Left kidney (tissue), 2 donors: ENCODE measurements around the gene SLC39A5. TPM values are rescaled to one million over a fixed set of nuclear protein-coding genes. Genes with fewer than 3 reads are reported as not detected.
"Not testable (repeated sequence)": the region's sequence is repeated elsewhere in the genome, so short reads cannot be mapped to it uniquely, and the experiment has no call there.

Experiments used
- DNase-seq: peaks from one replicate; pipeline ENCODE4 v3.0.0-alpha.2; 2013
- polyA plus RNA-seq: library from polyadenylated mRNA; unstranded; fragments of 120-200 nt; gene quantifications from one replicate; pipeline ENCODE4 v1.2.1, GENCODE V29; 2013; ENCODE audit not compliant: insufficient read length

SLC39A5 gene
- polyA plus RNA-seq, 1 donor, result 51.0 TPM

DNA sequence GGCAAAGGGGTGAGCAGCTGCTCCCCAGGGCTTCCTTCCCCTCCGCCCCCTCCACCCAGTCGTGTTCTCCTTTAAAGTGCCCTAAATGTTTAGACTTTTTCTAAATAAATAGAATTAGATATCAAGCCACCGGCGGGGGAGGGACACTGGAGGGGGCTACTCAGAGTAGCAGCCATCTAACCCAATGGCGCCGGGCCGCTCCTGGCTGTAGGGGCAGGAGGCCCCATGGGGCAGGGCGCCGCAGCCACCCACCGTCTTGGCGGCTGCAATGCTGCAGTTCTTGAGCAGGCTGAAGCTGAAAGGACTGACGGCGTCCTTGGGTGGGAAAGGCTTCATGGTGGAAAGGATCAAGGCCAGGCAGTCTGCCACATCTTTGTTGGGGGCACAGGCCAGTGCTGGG, 13.1 kb downstream of the SLC39A5 start:
- DNase-seq, result no peak

DNA sequence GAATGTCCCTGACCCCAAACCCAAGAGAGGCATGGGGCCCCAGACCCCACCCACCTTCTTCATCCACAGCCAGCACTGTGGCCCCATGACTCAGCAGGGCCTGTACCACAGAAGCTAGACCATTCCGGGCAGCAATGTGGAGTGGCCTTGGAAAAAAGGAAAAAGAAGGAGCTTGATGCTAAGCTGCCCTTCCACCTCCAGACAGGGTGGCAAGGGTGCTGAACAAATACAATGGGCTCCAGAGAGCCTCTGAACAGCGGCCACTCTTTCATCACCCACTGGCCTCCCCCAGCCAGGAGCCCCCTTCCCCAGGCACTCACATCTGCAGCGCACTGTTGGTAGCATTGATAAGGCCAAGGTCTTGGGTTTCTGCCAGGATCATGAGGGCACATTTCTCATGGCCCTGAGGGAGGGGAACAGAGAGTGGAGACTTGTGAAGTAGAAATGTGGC, 13.9 kb downstream of the SLC39A5 start:
- no peak for DNase-seq

DNA sequence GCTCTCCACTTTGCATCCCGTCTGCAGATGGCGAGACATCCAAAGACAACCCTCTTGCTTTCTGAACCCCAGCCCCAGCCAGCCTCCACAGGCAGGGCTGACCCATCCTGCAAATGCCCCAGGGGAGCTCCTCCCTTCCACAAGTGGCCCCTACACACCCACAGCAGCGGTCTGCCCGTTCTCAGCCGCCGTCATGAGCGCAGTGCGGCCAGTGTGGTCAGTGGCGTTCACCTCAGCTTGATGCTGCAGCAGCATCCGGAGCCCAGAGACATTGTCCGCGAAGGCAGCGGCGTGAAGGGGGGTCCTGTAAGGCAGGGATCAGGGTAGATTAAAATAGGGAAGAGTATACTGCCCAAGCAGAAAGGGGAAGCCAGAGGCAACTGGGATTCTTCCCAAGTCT, 14.6 kb downstream of the SLC39A5 start:
- DNase-seq, result no peak

DNA sequence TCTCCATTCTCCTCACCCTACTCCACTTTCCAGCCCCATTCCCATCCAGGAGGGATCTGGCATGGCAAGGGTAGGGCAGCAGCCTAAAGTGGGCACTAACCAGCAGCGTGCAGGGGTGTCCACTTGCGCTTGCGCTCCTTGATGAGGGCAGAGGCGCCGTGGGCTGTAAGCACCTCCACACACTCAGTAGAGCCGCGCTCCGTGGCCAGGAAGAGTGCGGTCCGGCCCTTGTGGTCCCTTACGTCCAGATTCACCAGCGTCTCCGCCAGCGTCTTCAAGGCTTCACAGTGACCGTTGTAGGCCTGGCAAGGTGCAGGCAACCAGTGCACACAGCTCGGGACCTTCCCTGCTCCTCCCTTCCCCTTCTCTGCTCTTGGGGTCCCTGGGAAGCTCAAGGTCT, 18.1 kb downstream of the SLC39A5 start:
- no peak for DNase-seq

DNA sequence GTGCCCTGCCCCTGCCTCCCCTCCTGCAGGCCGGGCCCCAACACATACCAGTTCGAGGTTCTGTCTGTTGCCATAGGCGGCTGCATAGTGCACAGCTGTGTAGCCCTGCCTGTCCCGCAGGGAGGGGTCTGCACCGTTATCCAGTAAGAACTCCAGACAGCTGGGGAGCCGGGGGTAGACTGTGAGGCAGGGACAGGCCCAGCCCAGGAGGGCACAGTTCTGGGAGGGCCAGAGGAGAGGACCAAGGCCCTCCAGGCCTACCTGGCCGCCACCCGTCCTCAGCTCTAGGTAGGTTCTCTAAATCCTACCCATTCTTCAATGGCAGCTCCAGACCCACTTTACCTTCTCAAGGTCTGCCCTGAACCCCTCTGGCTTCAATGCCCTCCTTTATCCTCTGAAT, 18.9 kb downstream of the SLC39A5 start:
- no peak for DNase-seq

DNA sequence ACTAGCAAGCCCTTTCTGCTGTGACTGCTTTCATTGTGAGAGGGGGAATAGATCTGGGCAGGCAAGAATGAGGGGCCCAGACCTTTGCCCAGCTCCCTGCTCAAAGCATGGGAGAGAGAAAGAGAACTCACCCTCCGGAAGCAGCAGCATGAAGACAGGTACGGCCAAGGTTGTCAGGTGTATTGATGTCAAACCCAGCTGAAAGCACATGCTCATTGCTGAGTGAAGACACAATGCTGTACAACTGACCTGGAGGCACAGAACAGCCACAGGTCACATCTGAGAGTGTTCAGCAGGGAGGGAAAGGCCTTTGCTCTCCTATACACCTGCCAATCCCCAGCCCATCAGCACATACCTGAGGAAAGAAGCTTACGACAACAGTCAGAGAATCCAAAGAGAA, 22.8 kb downstream of the SLC39A5 start:
- no peak for DNase-seq

DNA sequence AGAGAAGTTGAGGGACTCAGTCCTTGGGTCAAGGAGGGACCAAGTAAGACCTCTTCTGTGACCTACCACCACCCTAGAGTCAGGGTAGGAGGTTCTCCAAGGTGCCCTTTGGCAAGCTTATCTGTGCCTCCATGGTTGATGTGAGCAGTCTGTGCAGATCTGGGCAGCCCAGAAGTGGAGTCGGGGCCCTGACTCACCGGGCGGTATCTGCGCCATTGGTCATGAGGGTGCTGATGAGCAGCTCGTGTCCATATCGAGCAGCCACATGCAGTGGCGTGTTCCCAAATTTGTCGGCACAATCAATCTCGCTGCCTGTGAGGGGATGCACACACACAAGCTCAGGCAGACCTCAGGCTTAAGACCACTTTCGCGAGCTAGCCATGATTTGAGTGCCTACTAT, 23.2 kb downstream of the SLC39A5 start:
- DNase-seq, result no peak

DNA sequence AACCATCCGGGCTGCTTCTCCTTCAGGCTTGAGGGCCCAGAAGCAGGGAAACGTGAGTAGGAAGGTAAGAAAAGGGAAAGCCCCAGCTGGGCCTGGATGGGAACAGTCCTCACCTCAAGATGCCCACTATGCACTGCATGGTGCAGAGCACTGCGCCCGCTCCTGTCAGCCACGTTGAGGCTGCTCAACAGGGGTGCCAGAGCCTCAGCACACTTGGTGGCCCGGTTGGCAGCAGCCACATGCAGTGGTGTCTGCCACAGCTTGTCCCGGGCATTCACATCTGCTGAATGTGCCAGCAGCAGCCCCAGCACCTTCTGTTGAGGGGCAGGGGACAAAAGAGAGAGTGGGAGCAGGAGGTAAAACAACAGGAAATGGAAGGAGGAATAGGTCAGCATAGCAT, 25.8 kb downstream of the SLC39A5 start:
- no peak for DNase-seq

DNA sequence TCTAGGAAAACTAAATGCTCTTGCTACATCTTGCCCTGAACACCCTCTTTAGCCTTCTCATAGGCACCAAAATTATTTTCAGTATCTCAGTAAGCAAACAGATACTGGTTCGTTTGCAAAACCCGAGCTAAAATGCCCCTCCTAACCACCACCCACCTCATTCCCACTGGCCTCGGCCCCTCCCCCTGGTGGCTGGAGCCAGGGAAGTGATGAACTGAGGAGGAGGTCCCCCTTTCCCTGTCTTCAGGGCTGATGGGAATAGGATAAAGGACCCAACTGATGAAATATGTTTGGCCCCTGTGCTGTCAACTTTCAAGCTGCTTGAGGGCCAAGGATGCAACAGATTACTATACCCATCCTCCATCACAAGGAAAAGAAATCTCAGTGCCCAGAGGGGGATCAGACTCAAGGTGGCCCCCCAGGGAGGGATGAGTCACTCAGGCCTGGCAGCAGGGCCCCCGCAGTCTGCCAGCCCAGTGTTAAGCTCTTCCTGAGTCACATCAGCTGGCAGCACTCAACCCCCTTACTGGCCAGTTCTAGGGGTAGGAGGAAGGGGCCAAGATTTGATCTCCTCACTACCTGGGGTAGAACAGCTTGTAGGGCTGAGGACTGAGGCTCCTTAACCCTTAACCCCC, 26.6 kb downstream of the SLC39A5 start:
- DNase-seq, result no peak

DNA sequence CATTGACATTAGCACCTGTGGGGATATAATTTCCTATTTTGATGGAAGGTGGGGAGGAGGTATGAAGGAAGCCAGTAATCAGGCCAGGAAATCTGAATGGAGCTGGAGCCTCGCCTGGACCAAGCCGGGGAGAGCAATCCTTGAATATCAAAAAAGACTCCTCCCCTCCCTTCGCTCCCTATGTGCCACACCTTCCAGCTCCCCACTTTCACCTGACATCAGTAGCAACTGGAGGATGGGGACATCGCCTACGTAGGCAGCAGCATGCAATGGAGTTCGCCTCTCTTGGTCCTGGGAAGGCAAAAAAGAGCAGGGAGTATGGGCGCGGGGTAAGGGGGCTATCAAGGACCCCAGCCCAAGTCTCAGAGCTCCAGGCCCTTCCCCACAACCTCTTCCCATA, 27.2 kb downstream of the SLC39A5 start:
- DNase-seq, result no peak

DNA sequence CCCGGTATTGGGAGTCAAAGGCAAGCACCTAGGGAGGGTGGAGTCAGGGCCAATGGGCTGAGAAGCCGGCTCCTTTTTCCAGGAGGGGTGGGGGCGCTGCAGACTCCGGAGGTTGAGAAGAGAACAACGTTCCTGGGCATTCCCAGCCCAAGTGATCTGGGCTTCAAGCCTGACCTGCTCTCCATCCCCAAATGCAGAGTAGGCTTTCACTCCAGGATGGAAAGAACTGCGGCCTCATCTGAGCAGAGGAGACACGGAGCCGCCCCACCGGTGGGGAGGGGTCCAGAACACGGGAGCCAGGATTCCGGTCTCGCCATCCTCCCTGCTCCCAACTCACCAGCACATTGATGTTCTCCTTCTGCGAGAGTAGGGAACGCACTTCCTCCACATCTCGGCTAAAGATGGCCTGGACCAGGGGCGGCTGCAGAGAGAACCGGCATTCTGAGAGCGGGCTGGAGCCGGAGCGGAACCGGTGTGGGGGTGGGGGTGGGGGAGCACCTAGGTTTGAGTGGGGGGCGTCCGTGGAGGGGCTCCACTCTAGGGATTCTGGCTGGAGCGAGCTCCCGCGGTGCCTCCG, 27.7 kb downstream of the SLC39A5 start:
- peak; percentile 37 for DNase-seq

DNA sequence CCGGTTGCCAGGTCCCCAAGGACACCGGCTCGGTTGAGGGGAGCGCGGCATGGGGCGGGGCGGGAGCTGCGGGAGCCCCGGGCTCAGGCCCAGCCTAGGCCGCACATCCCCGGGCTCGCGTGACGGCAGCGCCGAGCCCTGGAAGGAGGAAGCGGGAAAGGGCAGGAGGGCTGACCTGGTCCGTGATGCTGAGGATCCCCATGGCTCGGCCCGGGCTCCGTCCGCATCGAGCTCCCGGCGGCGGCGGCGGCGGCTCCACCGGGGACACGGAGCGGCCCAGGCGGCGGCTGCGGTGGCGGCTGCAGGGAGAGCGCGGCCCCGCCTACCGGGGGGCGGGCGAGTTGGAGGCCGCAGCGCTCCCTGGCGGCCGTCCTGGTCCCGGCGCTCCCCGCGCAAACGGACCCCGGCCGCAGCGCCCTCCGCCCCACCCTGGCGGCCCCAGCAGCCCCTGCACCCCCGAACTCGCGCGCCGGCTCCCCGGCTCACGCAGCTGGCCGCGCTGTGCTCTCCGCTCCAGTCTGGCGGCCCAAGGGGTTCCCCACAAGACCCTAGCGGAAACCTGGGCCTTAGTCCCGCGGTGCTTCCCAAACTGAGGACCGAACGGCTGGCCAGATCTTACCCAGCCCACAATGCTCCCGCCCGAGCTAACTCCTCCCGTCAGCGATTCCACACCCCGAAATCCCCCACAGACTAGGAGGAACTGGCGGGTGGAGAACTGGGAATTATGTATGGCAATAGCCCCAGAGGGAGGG, 28.4 kb downstream of the SLC39A5 start, which contains the start of gene ANKRD52:
ANKRD52 (minus strand) TSS at position 317 of the 752 bp plus-strand sequence; CDS start at position 202, 115 bp downstream.
- peak; percentile 79 for DNase-seq

DNA sequence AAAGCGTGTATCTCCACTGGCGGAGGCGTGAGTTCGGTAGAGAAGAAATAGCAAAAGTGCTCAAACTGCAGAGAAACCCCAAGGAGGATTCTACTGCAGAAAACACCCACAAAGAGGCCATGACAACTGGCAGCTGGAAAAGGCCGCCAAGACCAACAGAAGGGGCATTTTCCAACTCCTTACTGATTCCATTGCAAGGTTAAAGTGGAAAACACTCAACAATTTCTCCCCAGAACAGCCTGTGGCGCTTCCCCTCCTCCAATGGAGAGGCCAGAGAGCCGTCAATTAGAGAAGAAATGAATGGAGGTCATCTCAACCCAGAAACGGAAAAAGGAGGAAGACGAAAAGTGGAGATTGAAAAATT, 29.0 kb downstream of the SLC39A5 start:
- no peak for DNase-seq

DNA sequence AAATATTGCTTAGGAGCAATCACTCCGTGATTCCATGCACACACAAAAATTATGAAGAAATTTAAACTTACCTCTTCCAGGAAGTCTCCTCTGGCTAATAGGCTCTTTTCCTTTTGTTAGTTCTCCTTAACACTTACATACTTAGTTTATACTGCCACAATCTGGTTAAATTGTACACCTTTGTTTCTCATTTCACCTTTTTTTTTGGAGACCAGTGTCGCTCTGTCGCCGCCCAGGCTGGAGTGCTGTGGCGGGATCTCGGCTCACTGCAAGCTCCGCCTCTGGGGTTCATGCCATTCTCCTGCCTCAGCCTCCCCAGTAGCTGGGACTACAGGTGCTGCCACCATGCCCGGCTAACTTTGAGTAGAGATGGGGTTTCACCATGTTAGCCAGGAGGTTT, 30.5 kb downstream of the SLC39A5 start:
- DNase-seq, result no peak

DNA sequence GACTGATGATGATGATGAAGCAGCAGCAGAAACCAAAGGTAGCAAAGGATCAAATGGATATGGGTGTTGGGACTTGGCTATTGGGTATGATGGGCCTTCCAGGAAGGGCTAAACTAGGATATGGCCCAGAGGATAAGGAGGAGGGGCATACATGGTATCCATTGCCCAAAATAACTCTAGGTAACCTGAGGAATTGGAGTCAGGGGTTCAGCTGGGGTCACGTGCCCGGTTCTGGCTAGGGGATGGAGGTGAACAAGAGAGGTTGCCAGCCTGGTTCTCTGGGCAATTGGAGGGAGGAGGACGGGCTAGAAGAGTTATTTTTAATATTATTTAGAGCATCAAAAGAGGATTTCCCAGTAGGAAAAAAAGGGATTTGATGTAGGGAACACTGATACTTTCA, 31.1 kb downstream of the SLC39A5 start:
- DNase-seq, result no peak

DNA sequence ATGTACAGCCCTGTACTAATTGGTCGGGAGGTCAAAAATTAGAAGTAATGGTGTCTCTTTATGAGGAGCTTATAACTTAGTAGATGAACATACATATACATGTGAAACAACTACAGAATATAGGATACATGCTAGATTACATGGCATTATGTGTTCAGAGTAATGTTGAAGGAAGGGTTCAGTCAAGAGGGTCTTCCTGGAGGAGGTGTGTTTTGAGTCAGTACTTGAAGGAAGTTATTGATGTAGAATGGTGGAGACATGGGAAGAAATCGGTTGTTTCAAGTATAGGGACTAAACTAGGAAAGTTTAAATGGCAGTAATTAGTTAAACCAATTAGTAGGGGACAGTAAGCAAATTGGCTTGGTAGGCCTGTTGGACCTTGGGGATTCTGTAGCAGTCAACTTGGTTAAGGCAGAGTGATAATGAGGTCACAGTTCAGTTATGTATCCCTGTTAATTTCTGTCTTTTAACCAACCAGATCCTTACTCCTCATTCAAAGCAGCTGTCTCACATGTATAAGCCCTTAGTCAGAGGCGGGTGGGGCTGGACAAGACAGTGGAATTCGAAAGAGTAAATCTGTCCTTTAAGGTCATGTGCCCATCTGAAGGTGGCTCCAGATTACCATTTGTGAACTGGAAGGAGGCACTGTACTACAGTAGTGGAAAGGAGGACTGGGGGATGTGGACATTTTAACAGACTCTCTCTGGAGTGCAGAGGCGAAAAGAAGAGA, 31.8 kb downstream of the SLC39A5 start:
- DNase-seq, result no peak

DNA sequence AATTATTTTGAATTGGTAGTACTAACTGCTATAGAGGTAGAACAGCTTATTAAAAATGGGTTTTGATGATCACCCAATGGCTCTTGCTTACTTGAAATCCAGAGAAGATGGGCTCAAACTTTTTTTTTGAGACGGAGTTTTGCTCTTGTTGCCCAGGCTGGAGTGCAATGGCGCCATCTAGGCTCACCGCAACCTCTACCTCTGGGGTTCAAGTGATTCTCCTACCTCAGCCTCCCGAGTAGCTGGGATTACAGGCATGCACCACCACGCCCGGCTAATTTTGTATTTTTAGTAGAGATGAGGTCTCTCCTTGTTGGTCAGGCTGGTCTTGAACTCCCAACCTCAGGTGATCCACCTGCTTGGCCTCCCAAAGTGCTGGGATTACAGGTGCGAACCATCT, 33.1 kb downstream of the SLC39A5 start:
- not testable (repeated sequence) for DNase-seq

DNA sequence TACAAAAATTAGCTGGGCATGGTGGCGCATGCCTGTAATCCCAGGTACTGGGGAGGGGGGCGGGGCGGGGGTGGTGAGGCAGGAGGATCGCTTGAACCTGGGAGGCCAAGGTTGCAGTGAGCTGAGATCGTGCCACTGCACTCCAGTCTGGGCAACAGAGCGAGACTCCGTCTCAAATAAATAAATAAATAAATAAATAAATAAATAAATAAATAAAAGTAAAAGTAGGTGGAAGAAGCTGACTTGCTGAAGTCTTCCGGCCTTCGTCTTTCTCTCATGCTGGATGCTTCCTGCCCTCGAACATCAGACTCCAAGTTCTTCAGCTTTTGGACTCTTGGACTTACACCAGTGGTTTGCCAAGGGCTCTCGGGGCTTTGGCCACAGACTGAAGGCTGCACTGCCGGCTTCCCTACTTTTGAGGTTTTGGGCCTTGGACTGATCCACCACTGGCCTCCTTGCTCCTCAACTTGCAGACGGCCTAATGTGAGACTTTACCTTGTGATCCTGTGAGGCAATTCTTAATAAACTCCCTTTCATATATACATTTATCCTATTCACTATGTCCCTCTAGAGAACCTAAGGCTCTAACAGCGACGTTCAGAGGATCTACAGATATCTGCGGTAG, 36.3 kb downstream of the SLC39A5 start:
- DNase-seq, result not testable (repeated sequence)

DNA sequence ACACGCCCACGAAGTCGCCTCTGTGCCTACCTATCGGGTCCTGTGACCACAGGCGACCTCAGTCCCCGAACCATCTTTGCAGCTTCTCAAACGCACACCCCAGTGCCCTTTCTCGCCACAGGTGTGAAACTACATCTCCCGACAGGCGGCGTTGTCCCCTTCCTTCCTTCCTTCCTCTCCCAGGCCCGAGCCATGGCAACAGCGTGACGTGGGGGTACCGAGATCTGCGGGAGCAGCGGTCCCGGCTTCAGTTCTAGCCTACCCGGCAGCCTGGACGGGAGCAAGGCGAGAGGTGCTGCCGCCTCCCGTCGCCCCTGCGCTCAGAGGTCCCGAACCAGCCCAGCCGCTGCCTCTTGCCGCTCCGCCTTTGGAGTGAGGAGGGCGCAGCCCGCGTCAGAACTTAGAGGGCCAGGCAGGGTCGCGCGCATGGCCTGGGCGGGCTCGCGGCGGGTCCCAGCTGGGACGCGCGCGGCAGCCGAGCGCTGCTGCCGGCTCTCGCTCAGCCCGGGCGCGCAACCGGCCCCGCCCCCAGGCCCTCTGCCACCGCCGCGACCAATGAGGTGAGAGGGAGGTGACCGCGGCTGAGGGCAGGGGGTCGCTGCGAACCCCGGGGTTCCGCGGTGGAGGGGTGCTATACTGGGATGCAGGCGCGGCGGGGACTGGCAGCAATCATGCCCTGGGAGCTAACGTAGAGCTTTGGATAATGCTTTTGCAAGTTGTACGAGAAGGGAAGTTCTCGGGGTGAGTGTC, 37.0 kb downstream of the SLC39A5 start, which contains the start of gene COQ10A:
COQ10A (plus strand) TSS at position 250 of the 750 bp plus-strand sequence; CDS start at position 427, 177 bp downstream.
- DNase-seq, result peak; percentile 90

DNA sequence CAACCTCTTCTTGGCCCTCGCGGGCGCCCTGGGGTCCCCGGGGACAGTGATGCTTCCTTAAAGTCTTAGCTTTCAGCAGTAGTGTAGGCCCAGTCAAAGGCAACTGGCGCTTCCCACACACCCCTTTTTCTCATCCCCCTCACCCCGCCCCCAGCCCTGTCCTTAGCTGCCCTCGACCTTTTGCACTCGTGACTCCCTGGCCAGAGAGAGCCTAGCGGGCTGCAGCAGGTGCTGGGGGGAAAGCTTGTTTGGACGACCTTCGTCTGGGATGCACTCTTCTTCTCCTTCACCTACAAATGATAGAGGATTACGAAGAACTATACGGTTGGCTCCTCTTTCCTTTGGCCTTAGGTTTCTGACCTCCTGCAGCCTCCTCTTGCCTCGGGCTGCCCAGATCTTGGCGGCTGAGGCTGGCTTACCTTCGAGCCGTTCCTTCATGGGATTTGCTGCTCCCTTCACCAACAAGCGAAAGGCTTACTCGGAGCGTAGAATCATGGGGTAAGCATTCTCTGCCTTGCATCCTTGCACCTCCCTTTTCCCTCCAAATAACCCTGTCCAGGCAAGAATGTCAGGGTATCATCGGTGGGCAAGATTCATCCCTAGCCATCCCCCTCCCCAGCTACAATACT, 37.7 kb downstream of the SLC39A5 start:
- no peak for DNase-seq

DNA sequence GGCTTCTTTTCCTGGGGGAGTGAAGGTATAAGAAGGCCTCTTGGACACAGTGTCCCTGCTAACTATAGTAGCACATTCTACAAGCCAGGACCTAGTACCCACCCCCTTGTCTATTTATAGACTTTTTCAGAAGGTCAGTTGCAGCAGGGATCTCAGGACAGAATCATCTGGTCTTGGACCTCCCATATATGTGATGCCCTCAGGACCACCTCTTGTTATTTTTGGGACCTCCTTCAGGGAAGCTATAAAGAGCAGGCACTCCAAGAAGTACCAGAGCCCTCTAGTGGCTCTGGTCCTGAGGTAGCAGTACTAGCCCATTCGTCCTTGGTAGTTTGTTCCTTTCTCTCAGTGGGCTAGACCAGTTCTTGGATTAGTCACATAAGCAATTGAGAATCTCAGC, 41.2 kb downstream of the SLC39A5 start:
- DNase-seq, result no peak
